ENCODE measurements around the gene NME8.
A peak's percentile ranks its signal among the peaks of the same experiment; 100 is the strongest.

DNA sequence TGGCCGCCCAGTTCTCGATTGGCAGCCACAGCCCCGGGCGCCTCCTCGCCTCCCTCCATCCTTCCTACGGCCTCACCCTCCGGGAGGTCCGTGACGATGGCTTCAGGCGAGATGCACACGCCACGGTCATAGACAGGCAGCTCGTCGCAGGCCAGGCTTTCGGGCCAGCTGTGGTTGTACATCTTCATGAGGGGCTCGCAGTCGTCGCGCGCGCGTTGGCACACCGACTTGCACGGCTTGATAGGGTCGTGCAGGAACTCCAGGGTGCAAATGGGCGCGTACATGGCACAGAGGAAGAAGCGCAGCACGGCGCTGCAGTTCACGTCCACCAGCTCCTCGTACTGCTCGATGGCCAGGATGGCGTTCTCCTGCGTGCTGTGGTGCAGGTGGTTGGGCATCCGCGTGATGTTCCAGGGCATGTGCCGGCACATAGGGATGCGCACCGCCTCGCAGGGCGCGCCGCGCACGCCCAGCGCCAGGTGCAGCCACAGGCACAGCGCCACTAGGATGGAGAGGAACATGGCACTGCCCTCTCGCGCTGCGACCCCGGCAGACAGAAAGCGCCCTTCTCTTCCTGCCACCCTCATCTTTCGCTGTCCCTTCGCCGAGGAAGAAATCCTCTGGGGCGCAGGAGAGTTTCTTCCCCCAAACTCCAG is 67.7 kb downstream of the NME8 start:
- TF ChIP-seq CTCF (IDR thresholded peaks at IDR 0.05; ENCODE audit: extremely low read depth in 1 of 2, insufficient read depth in 1 of 2, low read depth in 1 of 2, low read length in 2 of 2) (no peak), POLR2AphosphoS5 (IDR thresholded peaks at IDR 0.05; ENCODE audit: insufficient read depth, low read depth, low read length) (no peak), EZH2 (IDR thresholded peaks at IDR 0.05; ENCODE audit: borderline replicate concordance, low read depth, low read length, severe bottlenecking) (peak; percentile 76), POLR2A (IDR thresholded peaks at IDR 0.05; ENCODE audit: low read depth, low read length) (no peak), MAX (IDR thresholded peaks at IDR 0.05; ENCODE audit: insufficient read depth, insufficient read length) (no peak), MYC (IDR thresholded peaks at IDR 0.05; ENCODE audit: low read depth, low read length) (no peak), FOS (IDR thresholded peaks at IDR 0.05; ENCODE audit: borderline replicate concordance, insufficient read depth, low read length) (no peak), GATA2 (IDR thresholded peaks at IDR 0.05; ENCODE audit: insufficient read depth, insufficient read length, low read depth, low read length) (no peak)

Measured in endothelial cell of umbilical vein (primary cell).